Ascending aorta (tissue), 2 donors: ENCODE data around the gene PSMD14. TPM values are rescaled to one million over a fixed set of nuclear protein-coding genes. Genes with fewer than 3 reads are reported as not detected.

Experiments
- DNase-seq, 2 donors: peaks; one replicate each; pipeline ENCODE4 v3.0.0-alpha.2; 2019; ENCODE audit warnings: low spot score in 2 of 2
- H3K27ac ChIP-seq, 2 donors: fragments of 200-600 bp; sonication (generic); one replicate each; pipeline ENCODE4 v1.5.1; 2016 to 2017; ENCODE audit warnings: mild to moderate bottlenecking in 1 of 2
- H3K27me3 ChIP-seq: fragments of 200-600 bp; sonication (generic); one replicate; pipeline ENCODE4 v1.5.1; 2017
- H3K36me3 ChIP-seq, 2 donors: fragments of 200-600 bp; sonication (generic); one replicate each; pipeline ENCODE4 v1.5.1; 2016
- H3K4me1 ChIP-seq, 2 donors: fragments of 200-600 bp; sonication (generic); one replicate each; pipeline ENCODE4 v1.5.1; 2016 to 2017; ENCODE audit warnings: mild to moderate bottlenecking in 1 of 2
- H3K4me3 ChIP-seq, 2 donors: fragments of 200-600 bp; sonication (generic); one replicate each; pipeline ENCODE4 v1.5.1; 2016 to 2017; ENCODE audit warnings: mild to moderate bottlenecking in 1 of 2
- H3K9me3 ChIP-seq, 2 donors: fragments of 200-600 bp; sonication (generic); one replicate each; pipeline ENCODE4 v1.5.1; 2016
- intact Hi-C: fragments of 100-400 bp; cut with DNase I; formaldehyde crosslinking; loops from one replicate; pipeline ENCODE4 v1.15.1; 2023
- total RNA-seq: library from RNA; depleted of rRNA; stranded (reverse); fragments of >200 nt; gene quantifications from one replicate; pipeline ENCODE4 v1.1.0, GENCODE V29; 2016
- TF ChIP-seq, protein P1 (sequence below), 3 experiments: fragments of 200-600 bp in 2 of 3; fragments of 450-650 bp in 1 of 3; sonication (generic) in 2 of 3; IDR thresholded peaks; one replicate each; pipeline ENCODE4 v1.5.1; 2016 to 2019; ENCODE audit warnings: antibody characterized with exemption in 3 of 3, mild to moderate bottlenecking in 1 of 3, moderate library complexity in 1 of 3

PSMD14 gene
- total RNA-seq, 1 donor from 2014 or later = 238 TPM

DNA sequence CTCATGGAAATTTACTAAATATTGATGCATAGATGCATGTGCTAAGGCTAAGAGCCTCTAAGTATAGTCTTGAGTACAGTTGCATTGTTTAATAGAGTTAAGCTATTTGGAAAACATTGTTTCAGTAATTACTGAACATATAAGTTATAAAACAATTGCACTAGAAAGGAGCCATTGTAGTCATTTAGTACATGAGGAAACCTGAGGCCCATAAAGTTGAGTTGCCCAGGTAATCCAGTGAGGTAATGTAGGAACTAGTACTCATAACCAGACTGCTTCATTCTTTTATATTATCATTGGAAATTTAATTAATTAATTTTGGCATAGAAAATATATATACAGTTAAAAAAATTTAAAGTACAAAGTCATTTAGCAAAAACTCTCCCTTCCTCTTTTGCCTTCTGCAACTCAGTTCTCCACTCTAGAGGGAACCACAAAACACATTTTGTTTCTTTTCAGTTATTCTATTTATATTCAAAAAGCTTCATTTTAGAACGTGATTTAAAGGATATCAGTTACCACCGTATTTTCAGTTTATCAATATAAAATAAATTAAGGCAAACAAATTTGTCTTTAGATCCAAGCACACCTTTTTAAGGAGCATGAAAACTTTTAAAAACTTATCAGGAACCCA is 80.0 kb downstream of the PSMD14 start:
- H3K4me1 ChIP-seq = peaks cover 0 to 4% of the 10 kb centered on the region in 2 donors
- no peak overlapping the region for H3K4me3 ChIP-seq
- no peaks in the 10 kb centered on the region for H3K36me3 ChIP-seq
- intact Hi-C loops = no loop called here
- TF ChIP-seq, protein P1, sequence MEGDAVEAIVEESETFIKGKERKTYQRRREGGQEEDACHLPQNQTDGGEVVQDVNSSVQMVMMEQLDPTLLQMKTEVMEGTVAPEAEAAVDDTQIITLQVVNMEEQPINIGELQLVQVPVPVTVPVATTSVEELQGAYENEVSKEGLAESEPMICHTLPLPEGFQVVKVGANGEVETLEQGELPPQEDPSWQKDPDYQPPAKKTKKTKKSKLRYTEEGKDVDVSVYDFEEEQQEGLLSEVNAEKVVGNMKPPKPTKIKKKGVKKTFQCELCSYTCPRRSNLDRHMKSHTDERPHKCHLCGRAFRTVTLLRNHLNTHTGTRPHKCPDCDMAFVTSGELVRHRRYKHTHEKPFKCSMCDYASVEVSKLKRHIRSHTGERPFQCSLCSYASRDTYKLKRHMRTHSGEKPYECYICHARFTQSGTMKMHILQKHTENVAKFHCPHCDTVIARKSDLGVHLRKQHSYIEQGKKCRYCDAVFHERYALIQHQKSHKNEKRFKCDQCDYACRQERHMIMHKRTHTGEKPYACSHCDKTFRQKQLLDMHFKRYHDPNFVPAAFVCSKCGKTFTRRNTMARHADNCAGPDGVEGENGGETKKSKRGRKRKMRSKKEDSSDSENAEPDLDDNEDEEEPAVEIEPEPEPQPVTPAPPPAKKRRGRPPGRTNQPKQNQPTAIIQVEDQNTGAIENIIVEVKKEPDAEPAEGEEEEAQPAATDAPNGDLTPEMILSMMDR (IDR thresholded peaks at IDR 0.05) = no peak
- H3K27me3 ChIP-seq = no peaks in the 10 kb centered on the region
- H3K9me3 ChIP-seq = no peaks in the 10 kb centered on the region
- no peak for DNase-seq
- H3K27ac ChIP-seq = no peak overlapping the region

DNA sequence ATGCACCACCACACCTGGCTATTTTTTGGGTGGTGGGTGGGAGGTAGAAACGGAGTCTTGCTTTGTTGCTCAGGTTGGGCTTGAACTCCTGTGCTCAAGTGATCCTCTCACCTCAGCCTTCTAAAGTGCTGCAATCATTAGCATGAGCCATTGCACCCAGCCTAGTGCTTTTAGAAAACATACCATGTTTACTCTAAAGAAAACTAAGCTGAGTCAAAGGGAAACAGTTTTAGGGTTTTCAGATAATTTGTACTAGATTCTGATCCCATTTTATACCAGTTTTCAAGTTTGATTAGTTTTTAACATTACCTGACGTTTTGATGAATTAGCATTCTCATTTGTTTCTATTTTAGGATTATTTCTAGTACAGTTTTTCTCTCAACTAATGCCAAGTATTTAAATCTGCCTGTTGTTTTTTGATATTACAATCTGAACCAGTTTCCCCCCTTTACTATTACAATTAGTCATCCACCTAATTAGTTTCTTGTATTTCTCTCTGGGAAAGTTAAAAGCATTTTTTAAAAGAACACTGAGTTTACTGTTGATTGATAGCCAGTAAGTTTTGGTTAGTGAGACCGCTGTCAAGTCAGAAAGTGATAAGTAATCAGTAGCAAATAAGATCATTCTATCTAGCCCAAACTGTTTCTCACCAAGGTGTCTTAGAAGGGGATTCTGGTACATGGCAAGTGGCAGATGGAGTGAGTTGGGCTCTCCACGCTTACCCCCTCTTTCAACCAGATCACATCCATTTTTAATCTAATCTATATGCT is 83.7 kb downstream of the PSMD14 start:
- H3K4me1 ChIP-seq = peaks cover 0 to 4% of the 10 kb centered on the region in 2 donors
- no peak overlapping the region for H3K4me3 ChIP-seq
- no peaks in the 10 kb centered on the region for H3K27me3 ChIP-seq
- H3K36me3 ChIP-seq = peaks cover 13 to 18% of the 10 kb centered on the region in 2 donors
- no peak overlapping the region for H3K27ac ChIP-seq
- intact Hi-C loops = no loop called here
- no peaks in the 10 kb centered on the region for H3K9me3 ChIP-seq
- TF ChIP-seq, protein P1 (IDR thresholded peaks at IDR 0.05) = no peak
- no peak for DNase-seq

DNA sequence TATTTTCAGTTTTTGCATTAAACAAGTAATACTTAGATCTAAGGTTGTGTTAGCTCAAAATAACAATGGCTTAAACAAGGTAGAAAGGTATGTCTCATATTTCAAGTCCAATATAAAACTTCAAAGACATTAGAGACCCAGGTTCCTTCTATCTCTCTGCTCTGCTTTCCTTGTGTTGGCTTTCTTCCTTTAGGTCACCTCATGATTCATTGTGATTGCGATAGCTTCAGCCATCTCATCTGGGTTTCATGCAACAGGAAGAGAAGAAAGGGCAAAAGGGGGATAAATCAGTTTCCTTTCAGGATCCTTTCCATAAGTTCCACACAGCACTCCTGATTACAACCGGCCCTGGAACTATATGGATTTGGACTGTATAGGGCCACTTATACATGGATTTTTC is 91.9 kb downstream of the PSMD14 start:
- intact Hi-C loops = no loop called here
- H3K27me3 ChIP-seq = no peaks in the 10 kb centered on the region

DNA sequence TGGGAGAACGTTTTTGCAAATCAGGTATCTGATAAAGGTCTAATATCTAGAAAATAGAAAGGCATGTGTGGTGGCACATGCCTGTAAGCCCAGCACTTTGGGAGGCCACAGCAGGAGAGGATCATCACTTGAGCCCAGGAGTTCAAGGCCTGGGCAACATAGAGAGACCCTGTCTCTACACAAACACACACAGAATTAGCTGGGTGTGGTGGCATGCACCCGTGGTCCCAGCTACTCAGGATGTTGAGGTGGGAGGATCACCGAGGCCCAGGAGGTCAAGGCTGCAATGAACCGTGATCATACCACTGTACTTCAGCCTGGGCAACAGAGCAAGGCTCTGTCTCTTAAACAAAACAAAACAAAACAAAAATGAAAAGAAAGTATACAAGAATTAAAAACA is 94.1 kb downstream of the PSMD14 start:
- H3K4me3 ChIP-seq = no peak overlapping the region
- H3K27ac ChIP-seq = no peak overlapping the region
- H3K4me1 ChIP-seq = no peaks in the 10 kb centered on the region
- no peak for DNase-seq
- TF ChIP-seq, protein P1 (IDR thresholded peaks at IDR 0.05) = no peak
- intact Hi-C loops = no loop called here
- no peaks in the 10 kb centered on the region for H3K9me3 ChIP-seq
- H3K36me3 ChIP-seq = peaks cover 0 to 21% of the 10 kb centered on the region in 2 donors
- H3K27me3 ChIP-seq = no peaks in the 10 kb centered on the region

More for the DNA sequence above, 91.9 kb downstream of the PSMD14 start:
- peaks cover 17 to 38% of the 10 kb centered on the region in 2 donors for H3K36me3 ChIP-seq
- H3K4me1 ChIP-seq = no peaks in the 10 kb centered on the region
- no peak for DNase-seq
- TF ChIP-seq, protein P1 (IDR thresholded peaks at IDR 0.05) = no peak
- no peak overlapping the region for H3K27ac ChIP-seq
- H3K9me3 ChIP-seq = no peaks in the 10 kb centered on the region
- no peak overlapping the region for H3K4me3 ChIP-seq

DNA sequence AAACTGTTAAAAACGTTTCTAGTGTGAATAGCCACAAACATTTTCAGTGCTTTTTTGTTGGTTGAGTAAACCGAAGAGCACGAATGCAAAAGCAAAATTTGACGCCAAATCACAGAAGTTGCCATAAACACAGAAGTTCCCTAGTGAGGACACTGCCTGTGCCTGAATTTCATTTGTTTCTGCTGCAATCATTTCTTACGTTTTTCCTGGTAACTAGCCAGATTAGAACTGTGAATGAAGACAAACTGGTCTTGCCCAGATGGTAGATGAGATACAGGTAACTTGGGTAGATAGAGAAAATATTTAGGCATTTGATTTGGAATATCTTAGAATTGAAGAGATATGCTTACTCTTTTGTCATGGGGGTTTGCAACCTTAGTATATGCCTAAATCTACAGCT is 98.1 kb downstream of the PSMD14 start:
- Histone ChIP-seq H3K27ac (no peak overlapping the region), H3K4me3 (no peak overlapping the region), H3K27me3 (no peaks in the 10 kb centered on the region), H3K36me3 (peaks cover 0 to 5% of the 10 kb centered on the region in 2 donors), H3K4me1 (no peaks in the 10 kb centered on the region), H3K9me3 (no peaks in the 10 kb centered on the region)
- TF ChIP-seq, protein P1 (IDR thresholded peaks at IDR 0.05) = no peak
- intact Hi-C loops = no loop called here
- no peak for DNase-seq
